Naive thymus-derived CD4-positive, alpha-beta T cell (primary cell): Measurements from ENCODE around the gene TKFC. TPM values are rescaled to one million over a fixed set of nuclear protein-coding genes. Genes with fewer than 3 reads are reported as not detected.
A peak's percentile ranks its signal among the peaks of the same experiment; 100 is the strongest.

Experiments used
- ATAC-seq: fragments of 150-1000 bp; cut with Tn5 transposase; 2 replicates; pipeline ENCODE4 v1.10.0; 2021; ENCODE audit warnings: mild to moderate bottlenecking, moderate library complexity
- CTCF ChIA-PET: fragments of 350-600 bp; sonication (Branson Sonifier 250); formaldehyde crosslinking; loops from one replicate; lab custom pipeline; 2021; ENCODE audit warnings: antibody characterized with exemption; lab: Charles Lee
- POLR2A ChIA-PET: fragments of 350-600 bp; sonication (Branson Sonifier 250); formaldehyde crosslinking; loops from one replicate; lab custom pipeline; 2021; ENCODE audit warnings: antibody characterized with exemption, inconsistent platforms; lab: Charles Lee
- DNase-seq, 9 donors: peaks; one replicate each; pipeline versions ENCODE4 v3.0.0 to v3.0.0-alpha.2; 2020 to 2022; ENCODE audit warnings: mixed read lengths in 1 of 9
- H3K27ac ChIP-seq: one replicate; pipeline ENCODE4 v1.7.0; 2013; ENCODE audit warnings: mild to moderate bottlenecking, low read depth, low read length, moderate library complexity
- H3K27me3 ChIP-seq, 2 donors: one replicate each; pipeline ENCODE4 v1.7.0; 2013; ENCODE audit warnings: low read length in 2 of 2, mild to moderate bottlenecking in 2 of 2, moderate library complexity in 2 of 2; ENCODE audit not compliant: control insufficient read depth in 2 of 2, insufficient read depth in 2 of 2
- H3K36me3 ChIP-seq, 3 experiments: 1 replicate in 2 of 3; 2 replicates in 1 of 3; pipeline ENCODE4 v1.7.0; 2013; ENCODE audit warnings: low read length in 3 of 3, mild to moderate bottlenecking in 3 of 3, moderate library complexity in 1 of 3; ENCODE audit not compliant: insufficient read depth in 3 of 3, control insufficient read depth in 2 of 3
- H3K4me1 ChIP-seq, 2 donors: one replicate each; pipeline ENCODE4 v1.7.0; 2013; ENCODE audit warnings: low read length in 2 of 2, mild to moderate bottlenecking in 2 of 2, moderate library complexity in 1 of 2; ENCODE audit not compliant: control insufficient read depth in 2 of 2, insufficient read depth in 2 of 2
- H3K4me3 ChIP-seq: 2 replicates; pipeline ENCODE4 v1.7.0; 2013; ENCODE audit warnings: mild to moderate bottlenecking, low read length
- H3K9me3 ChIP-seq, 3 experiments: 1 replicate in 2 of 3; 2 replicates in 1 of 3; pipeline ENCODE4 v1.7.0; 2013; ENCODE audit warnings: low read length in 3 of 3; ENCODE audit not compliant: control insufficient read depth in 2 of 3
- H3K27ac Mint-ChIP-seq, 9 donors: one replicate each; pipeline ENCODE4 v1.8.0; 2020 to 2022; ENCODE audit warnings: mixed read lengths in 9 of 9, mild to moderate bottlenecking in 8 of 9, moderate library complexity in 5 of 9, inconsistent platforms in 2 of 9
- H3K27me3 Mint-ChIP-seq, 5 donors: one replicate each; pipeline ENCODE4 v1.8.0; 2021 to 2022; ENCODE audit warnings: mixed read lengths in 5 of 5, mild to moderate bottlenecking in 1 of 5
- H3K36me3 Mint-ChIP-seq, 5 donors: one replicate each; pipeline ENCODE4 v1.8.0; 2020 to 2022; ENCODE audit warnings: mixed read lengths in 5 of 5, mild to moderate bottlenecking in 3 of 5, inconsistent platforms in 1 of 5
- H3K4me1 Mint-ChIP-seq, 7 donors: one replicate each; pipeline ENCODE4 v1.8.0; 2020 to 2022; ENCODE audit warnings: mixed read lengths in 7 of 7, mild to moderate bottlenecking in 3 of 7, inconsistent platforms in 1 of 7
- H3K4me3 Mint-ChIP-seq, 10 donors: one replicate each; pipeline ENCODE4 v1.8.0; 2020 to 2022; ENCODE audit warnings: mild to moderate bottlenecking in 10 of 10, mixed read lengths in 10 of 10, moderate library complexity in 6 of 10, inconsistent platforms in 2 of 10
- H3K9me3 Mint-ChIP-seq, 11 donors: one replicate each; pipeline ENCODE4 v1.8.0; 2020 to 2022; ENCODE audit warnings: mixed read lengths in 11 of 11, mild to moderate bottlenecking in 4 of 11, inconsistent platforms in 1 of 11, moderate library complexity in 1 of 11
- intact Hi-C, 2 donors: fragments of 100-400 bp; cut with micrococcal nuclease; formaldehyde crosslinking; loops; one replicate each; pipeline ENCODE4 v1.15.1; 2023
- polyA plus RNA-seq, 2 donors: library from polyadenylated mRNA; unstranded; fragments of 300-500 nt; fragmentation: Illumina TruSeq; gene quantifications; one replicate each; pipeline ENCODE4 v1.2.3, GENCODE V29; 2021
- total RNA-seq, 6 experiments: library from RNA in 5 of 6; stranded (reverse) in 5 of 6; gene quantifications; 1 replicate in 5 of 6; 2 replicates in 1 of 6; pipeline ENCODE4 v1.2.3 and lab custom pipeline; 2021 to 2026

TKFC gene
- total and polyA plus RNA-seq, 7 experiments from 2014 or later, result 24.6 to 59.9 (median 37.5) TPM

GRCh38 chr11:61335355-61335710, 2.3 kb downstream of the TKFC start:
- ChIA-PET CTCF (interaction anchor here (1.1 to 7.2 kb wide), 10 partner anchors 27 to 104 kb away, joined by 3 to 184 read pairs (median 17); partner anchors contain the start of genes CPSF7, CYB561A3, SDHAF2 and TMEM138), POLR2A (interaction anchor here (0.6 to 5.7 kb wide), 10 partner anchors 13 to 431 kb away, joined by 3 to 82 read pairs (median 4); partner anchors contain the start of genes CPSF7, CYB561A3, SDHAF2 and TMEM138)
- Histone ChIP-seq H3K27me3 (no peaks in the 10 kb centered on the region), H3K4me3 (no peak overlapping the region), H3K36me3 (peaks cover 0 to 11% (median 0%) of the 10 kb centered on the region in 3 experiments), H3K4me1 (peaks cover 27 to 30% of the 10 kb centered on the region in 2 donors), H3K9me3 (no peaks in the 10 kb centered on the region), H3K27ac (peak overlapping the region; percentile 99)
- Mint-ChIP-seq H3K4me1 (peaks cover 23 to 47% (median 46%) of the 10 kb centered on the region in 7 donors), H3K27ac (peak overlapping the region; percentile 38 to 99 (median 91)), H3K36me3 (peaks cover 0 to 11% (median 4%) of the 10 kb centered on the region in 5 donors), H3K27me3 (no peaks in the 10 kb centered on the region), H3K9me3 (peaks cover 0 to 3% (median 0%) of the 10 kb centered on the region in 11 donors), H3K4me3 (peak overlapping the region in 3 of 10 donors; percentile 5 to 51 (median 49))
- intact Hi-C loops, result no loop called here
- DNase-seq (no peak), ATAC-seq (no peak)

GRCh38 chr11:61336171-61336935, 3.3 kb downstream of the TKFC start:
- ATAC-seq (peak; percentile 73), DNase-seq (peak; percentile 74 to 90 (median 85))
- ChIA-PET CTCF (interaction anchor here (0.6 to 7.2 kb wide), 20 partner anchors 14 to 180 kb away, joined by 3 to 184 read pairs (median 7); partner anchors contain the start of genes CPSF7, CYB561A3, SDHAF2 and TMEM138), POLR2A (interaction anchor here (0.6 to 5.7 kb wide), 15 partner anchors 12 to 1664 kb away, joined by 3 to 82 read pairs (median 3); partner anchors contain the start of genes CPSF7, CYB561A3, SDHAF2 and TMEM138)
- H3K4me1 Mint-ChIP-seq, result peaks cover 20 to 38% (median 37%) of the 10 kb centered on the region in 7 donors
- Histone ChIP-seq H3K4me3 (no peak overlapping the region), H3K4me1 (peaks cover 24 to 25% of the 10 kb centered on the region in 2 donors), H3K36me3 (peaks cover 0 to 20% (median 0%) of the 10 kb centered on the region in 3 experiments), H3K27ac (peak overlapping the region; percentile 68), H3K27me3 (no peaks in the 10 kb centered on the region), H3K9me3 (no peaks in the 10 kb centered on the region)
- H3K4me3 Mint-ChIP-seq, result peak overlapping the region in 2 of 10 donors; percentile 7 to 17
- peaks cover 0 to 3% (median 0%) of the 10 kb centered on the region in 11 donors for H3K9me3 Mint-ChIP-seq
- intact Hi-C loops, result loop anchor here (1.0 kb wide), 4 partner anchors 25 to 99 kb away; partner anchors contain the start of gene CYB561A3 (in 1 of the 2)
- H3K36me3 Mint-ChIP-seq, result peaks cover 4 to 14% (median 8%) of the 10 kb centered on the region in 5 donors
- peak overlapping the region; percentile 66 to 98 (median 87) for H3K27ac Mint-ChIP-seq
- no peaks in the 10 kb centered on the region for H3K27me3 Mint-ChIP-seq

GRCh38 chr11:61337706-61338470, 4.9 kb downstream of the TKFC start:
- Mint-ChIP-seq H3K27me3 (no peaks in the 10 kb centered on the region), H3K36me3 (peaks cover 1 to 14% (median 8%) of the 10 kb centered on the region in 5 donors), H3K27ac (no peak overlapping the region), H3K4me3 (no peak overlapping the region), H3K4me1 (peaks cover 5 to 25% (median 22%) of the 10 kb centered on the region in 7 donors), H3K9me3 (peaks cover 0 to 3% (median 0%) of the 10 kb centered on the region in 11 donors)
- Histone ChIP-seq H3K4me1 (peaks cover 14 to 15% of the 10 kb centered on the region in 2 donors), H3K27ac (no peak overlapping the region), H3K4me3 (no peak overlapping the region), H3K27me3 (no peaks in the 10 kb centered on the region), H3K36me3 (peaks cover 0 to 24% (median 0%) of the 10 kb centered on the region in 3 experiments), H3K9me3 (no peaks in the 10 kb centered on the region)
- DNase-seq (no peak), ATAC-seq (no peak)
- ChIA-PET CTCF (interaction anchor here (2.4 to 7.2 kb wide), 3 partner anchors 40 to 54 kb away, joined by 6 to 184 read pairs (median 54); partner anchors contain the start of gene TMEM216), POLR2A (interaction anchor here (1.0 to 5.7 kb wide), 3 partner anchors 20 to 55 kb away, joined by 3 to 70 read pairs (median 3); no protein-coding TSS in a partner anchor)
- intact Hi-C loops, result no loop called here

GRCh38 chr11:61338783-61339489, 5.9 kb downstream of the TKFC start:
- Mint-ChIP-seq H3K4me1 (peaks cover 5 to 20% (median 15%) of the 10 kb centered on the region in 7 donors), H3K27ac (peak overlapping the region in 1 of 9 donors; percentile 55), H3K36me3 (peaks cover 1 to 14% (median 8%) of the 10 kb centered on the region in 5 donors), H3K9me3 (no peaks in the 10 kb centered on the region), H3K4me3 (no peak overlapping the region), H3K27me3 (no peaks in the 10 kb centered on the region)
- intact Hi-C loops, result no loop called here
- Histone ChIP-seq H3K27ac (no peak overlapping the region), H3K4me3 (no peak overlapping the region), H3K27me3 (no peaks in the 10 kb centered on the region), H3K9me3 (no peaks in the 10 kb centered on the region), H3K36me3 (peaks cover 0 to 31% (median 0%) of the 10 kb centered on the region in 3 experiments), H3K4me1 (peaks cover 7 to 8% of the 10 kb centered on the region in 2 donors)
- ATAC-seq (no peak), DNase-seq (no peak)
- ChIA-PET POLR2A (interaction anchor here (1.1 kb wide), 1 partner anchor 54 kb away, joined by 3 read pairs; no protein-coding TSS in a partner anchor), CTCF (interaction anchor here (1.5 to 7.2 kb wide), 2 partner anchors 45 to 108 kb away, joined by 3 to 184 read pairs; no protein-coding TSS in a partner anchor)

- intact Hi-C loops, result no loop called here
- no peaks in the 10 kb centered on the region for H3K27me3 ChIP-seq
- H3K27ac ChIP-seq, result no peak overlapping the region
- POLR2A ChIA-PET, result no interaction called here
- no peak overlapping the region for H3K27ac Mint-ChIP-seq
- no peak for DNase-seq
- ATAC-seq, result no peak
- no peaks in the 10 kb centered on the region for H3K9me3 Mint-ChIP-seq
- H3K4me3 ChIP-seq, result no peak overlapping the region
- H3K4me3 Mint-ChIP-seq, result no peak overlapping the region
- peaks cover 1 to 14% (median 8%) of the 10 kb centered on the region in 5 donors for H3K36me3 Mint-ChIP-seq
- peaks cover 2 to 14% (median 13%) of the 10 kb centered on the region in 7 donors for H3K4me1 Mint-ChIP-seq
- no peaks in the 10 kb centered on the region for H3K27me3 Mint-ChIP-seq
- peaks cover 0 to 31% (median 0%) of the 10 kb centered on the region in 3 experiments for H3K36me3 ChIP-seq
- CTCF ChIA-PET, result interaction anchor here (1.5 to 7.2 kb wide), 2 partner anchors 45 to 107 kb away, joined by 3 to 184 read pairs; no protein-coding TSS in a partner anchor
- H3K9me3 ChIP-seq, result no peaks in the 10 kb centered on the region
- H3K4me1 ChIP-seq, result peaks cover 7% of the 10 kb centered on the region in 2 donors
Measured at GRCh38 chr11:61339490-61339878, 6.5 kb downstream of the TKFC start.
